ENCODE measurements around the gene FAM180A. TPM values are rescaled to one million over a fixed set of nuclear protein-coding genes. Genes with fewer than 3 reads are reported as not detected.
A peak's percentile ranks its signal among the peaks of the same experiment; 100 is the strongest.

FAM180A gene
- polyA plus RNA-seq, 1 donor (not counting 4 experiments of a cell fraction or from before 2014, with no cell fraction given): 0.73 TPM

- Histone ChIP-seq H3K27me3 (ENCODE audit: control insufficient read depth, extremely low read depth, insufficient read depth, low read length) (no peaks in the 10 kb centered on the region), H3K4me3 (ENCODE audit: control insufficient read depth in 2 of 3, extremely low read depth in 1 of 3, insufficient read depth in 2 of 3, low read depth in 1 of 3, low read length in 3 of 3) (peak overlapping the region in 2 of 3 experiments; percentile 43 to 53), H3K9me3 (ENCODE audit: control insufficient read depth, low read depth, low read length) (no peaks in the 10 kb centered on the region), H3K27ac (ENCODE audit: control insufficient read depth, insufficient read depth, low read length) (peak overlapping the region; percentile 100), H3K4me1 (ENCODE audit: control insufficient read depth, extremely low read depth, insufficient read depth, low read length) (peaks cover 47% of the 10 kb centered on the region), H3K9me1 (ENCODE audit: control insufficient read depth, extremely low read depth, insufficient read depth, low read length) (no peaks in the 10 kb centered on the region), H4K20me1 (ENCODE audit: control insufficient read depth, extremely low read depth, insufficient read depth, low read length) (no peaks in the 10 kb centered on the region), H3K4me2 (ENCODE audit: control insufficient read depth, extremely low read depth, insufficient read depth, low read depth, low read length) (peak overlapping the region; percentile 87), H3K9ac (ENCODE audit: control insufficient read depth, extremely low read depth, insufficient read depth, low read length) (peak overlapping the region; percentile 79), H3K79me2 (ENCODE audit: control insufficient read depth, insufficient read depth, low read length) (no peaks in the 10 kb centered on the region), H3K36me3 (ENCODE audit: control insufficient read depth in 2 of 2, extremely low read depth in 1 of 2, insufficient read depth in 2 of 2, low read length in 2 of 2) (no peaks in the 10 kb centered on the region), H2AFZ (ENCODE audit: control insufficient read depth, low read length) (peak overlapping the region; percentile 44)
- DNase-seq (ENCODE audit: low read depth, low spot score) (peak; percentile 87), FAIRE-seq (peak; percentile 69)
- TF ChIP-seq, protein P1, sequence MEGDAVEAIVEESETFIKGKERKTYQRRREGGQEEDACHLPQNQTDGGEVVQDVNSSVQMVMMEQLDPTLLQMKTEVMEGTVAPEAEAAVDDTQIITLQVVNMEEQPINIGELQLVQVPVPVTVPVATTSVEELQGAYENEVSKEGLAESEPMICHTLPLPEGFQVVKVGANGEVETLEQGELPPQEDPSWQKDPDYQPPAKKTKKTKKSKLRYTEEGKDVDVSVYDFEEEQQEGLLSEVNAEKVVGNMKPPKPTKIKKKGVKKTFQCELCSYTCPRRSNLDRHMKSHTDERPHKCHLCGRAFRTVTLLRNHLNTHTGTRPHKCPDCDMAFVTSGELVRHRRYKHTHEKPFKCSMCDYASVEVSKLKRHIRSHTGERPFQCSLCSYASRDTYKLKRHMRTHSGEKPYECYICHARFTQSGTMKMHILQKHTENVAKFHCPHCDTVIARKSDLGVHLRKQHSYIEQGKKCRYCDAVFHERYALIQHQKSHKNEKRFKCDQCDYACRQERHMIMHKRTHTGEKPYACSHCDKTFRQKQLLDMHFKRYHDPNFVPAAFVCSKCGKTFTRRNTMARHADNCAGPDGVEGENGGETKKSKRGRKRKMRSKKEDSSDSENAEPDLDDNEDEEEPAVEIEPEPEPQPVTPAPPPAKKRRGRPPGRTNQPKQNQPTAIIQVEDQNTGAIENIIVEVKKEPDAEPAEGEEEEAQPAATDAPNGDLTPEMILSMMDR (optimal IDR thresholded peaks at IDR 0.05 in 1 of 3, IDR thresholded peaks at IDR 0.05 in 1 of 3, conservative IDR thresholded peaks at IDR 0.05 in 1 of 3; ENCODE audit: extremely low read depth in 1 of 3, insufficient read depth in 2 of 3, low read length in 3 of 3): no peak
- no peak for TF ChIP-seq EZH2 (IDR thresholded peaks at IDR 0.05; ENCODE audit: low read length)
- dilution Hi-C loops (cut with MboI; ENCODE audit: extremely low pct_ligation_motif_present, low sequenced_read_pairs): no loop called here
These were observed 3.5 kb downstream of the FAM180A start for GRCh38 chr7:135744938-135745702.

- Histone ChIP-seq H3K4me1 (ENCODE audit: control insufficient read depth, extremely low read depth, insufficient read depth, low read length) (peaks cover 46% of the 10 kb centered on the region), H2AFZ (ENCODE audit: control insufficient read depth, low read length) (peak overlapping the region; percentile 4), H4K20me1 (ENCODE audit: control insufficient read depth, extremely low read depth, insufficient read depth, low read length) (no peaks in the 10 kb centered on the region), H3K79me2 (ENCODE audit: control insufficient read depth, insufficient read depth, low read length) (no peaks in the 10 kb centered on the region), H3K9me1 (ENCODE audit: control insufficient read depth, extremely low read depth, insufficient read depth, low read length) (no peaks in the 10 kb centered on the region), H3K27me3 (ENCODE audit: control insufficient read depth, extremely low read depth, insufficient read depth, low read length) (no peaks in the 10 kb centered on the region), H3K4me2 (ENCODE audit: control insufficient read depth, extremely low read depth, insufficient read depth, low read depth, low read length) (peak overlapping the region; percentile 87), H3K9me3 (ENCODE audit: control insufficient read depth, low read depth, low read length) (no peaks in the 10 kb centered on the region), H3K4me3 (ENCODE audit: control insufficient read depth in 2 of 3, extremely low read depth in 1 of 3, insufficient read depth in 2 of 3, low read depth in 1 of 3, low read length in 3 of 3) (no peak overlapping the region), H3K36me3 (ENCODE audit: control insufficient read depth in 2 of 2, extremely low read depth in 1 of 2, insufficient read depth in 2 of 2, low read length in 2 of 2) (no peaks in the 10 kb centered on the region), H3K27ac (ENCODE audit: control insufficient read depth, insufficient read depth, low read length) (peak overlapping the region; percentile 100), H3K9ac (ENCODE audit: control insufficient read depth, extremely low read depth, insufficient read depth, low read length) (no peak overlapping the region)
- FAIRE-seq: no peak
- DNase-seq (ENCODE audit: low read depth, low spot score): no peak
- dilution Hi-C loops (cut with MboI; ENCODE audit: extremely low pct_ligation_motif_present, low sequenced_read_pairs): no loop called here
- no peak for TF ChIP-seq EZH2 (IDR thresholded peaks at IDR 0.05; ENCODE audit: low read length)
- TF ChIP-seq, protein P1 (optimal IDR thresholded peaks at IDR 0.05 in 1 of 3, IDR thresholded peaks at IDR 0.05 in 1 of 3, conservative IDR thresholded peaks at IDR 0.05 in 1 of 3; ENCODE audit: extremely low read depth in 1 of 3, insufficient read depth in 2 of 3, low read length in 3 of 3): no peak
These were observed 4.5 kb downstream of the FAM180A start for GRCh38 chr7:135743907-135744731.

All from keratinocyte (primary cell).